GM12878 (cell line): ENCODE measurements around the gene PPME1. TPM values are rescaled to one million over a fixed set of nuclear protein-coding genes. Genes with fewer than 3 reads are reported as not detected.

Source experiments
- ATAC-seq: fragments of 200-7000 bp; cut with Tn5 transposase; 3 replicates; pipeline ENCODE4 v1.9.1; 2020; ENCODE audit warnings: mild to moderate bottlenecking, moderate library complexity
- BruUV-seq: library from RNA; stranded (reverse); fragments of 400-500 nt; replicated peaks from 2 replicates; lab custom pipeline; 2021; lab: Mats Ljungman, UMichigan
- CTCF ChIA-PET: fragments of 300-600 bp; sonication (Branson Sonifier 250); formaldehyde crosslinking; extraction: SDS; loops from one replicate; lab custom pipeline; 2021; ENCODE audit warnings: inconsistent platforms; lab: Yijun Ruan, JAX
- POLR2A ChIA-PET: fragments of 350-600 bp; formaldehyde crosslinking; extraction: SDS; loops from one replicate; lab custom pipeline; 2021; ENCODE audit warnings: inconsistent platforms; lab: Charles Lee
- RAD21 ChIA-PET: fragments of 300-600 bp; sonication (Branson Sonifier 250); formaldehyde crosslinking; loops from one replicate; lab custom pipeline; 2023; ENCODE audit warnings: antibody characterized with exemption; ENCODE audit not compliant: unreplicated experiment; lab: Charles Lee
- SMC1A ChIA-PET: fragments of 300-600 bp; sonication (Branson Sonifier 250); formaldehyde crosslinking; loops from one replicate; lab custom pipeline; 2023; ENCODE audit not compliant: unreplicated experiment, uncharacterized antibody; lab: Charles Lee
- DNase-seq: peaks from one replicate; pipeline ENCODE4 v3.0.0-alpha.2; 2011; ENCODE audit warnings: low read depth, low spot score
- FAIRE-seq: peaks from 3 replicates; lab custom pipeline; 2011; peaks lifted over from hg19 to GRCh38; lab: Jason Lieb, UNC
- H2AFZ ChIP-seq: 2 replicates; pipeline ENCODE4 v1.6.0; 2011; ENCODE audit warnings: low read depth, low read length, control low read depth; ENCODE audit not compliant: control insufficient read depth
- H3K27ac ChIP-seq: 2 replicates; pipeline ENCODE4 v1.5.1; 2011; ENCODE audit warnings: control low read depth; ENCODE audit not compliant: control insufficient read depth, insufficient read depth
- H3K27me3 ChIP-seq, 2 experiments: replicated peaks in 1 of 2; 2 replicates each; pipeline versions ENCODE4 v1.6.0 to v1.6.1; 2011; ENCODE audit warnings: low read length in 1 of 2; ENCODE audit not compliant: control insufficient read depth in 2 of 2, insufficient read depth in 2 of 2
- H3K36me3 ChIP-seq, 2 experiments: 2 replicates each; pipeline ENCODE4 v1.5.1; 2011; ENCODE audit warnings: low read length in 1 of 2; ENCODE audit not compliant: control insufficient read depth in 2 of 2, insufficient read depth in 2 of 2
- H3K4me1 ChIP-seq: 2 replicates; pipeline ENCODE4 v1.6.1; 2011; ENCODE audit warnings: mild to moderate bottlenecking, low read length, moderate library complexity, mixed read lengths; ENCODE audit not compliant: control insufficient read depth, insufficient read depth
- H3K4me2 ChIP-seq: 2 replicates; pipeline ENCODE4 v1.6.0; 2011; ENCODE audit warnings: control low read depth; ENCODE audit not compliant: control insufficient read depth, insufficient read depth
- H3K4me3 ChIP-seq: fragments of 200-600 bp; sonication (generic); 2 replicates; pipeline ENCODE4 v1.5.1; 2016
- H3K79me2 ChIP-seq: 2 replicates; pipeline ENCODE4 v1.6.0; 2011; ENCODE audit warnings: low read length; ENCODE audit not compliant: control insufficient read depth, insufficient read depth
- H3K9ac ChIP-seq: 2 replicates; pipeline ENCODE4 v1.8.0; 2011; ENCODE audit warnings: low read length, control low read depth, mixed read lengths; ENCODE audit not compliant: control insufficient read depth, insufficient read depth
- H3K9me3 ChIP-seq: replicated peaks from 3 replicates; pipeline ENCODE4 v1.5.1; 2011; ENCODE audit warnings: mild to moderate bottlenecking, low read length; ENCODE audit not compliant: control insufficient read depth, insufficient read depth
- H4K20me1 ChIP-seq: 2 replicates; pipeline ENCODE4 v1.6.0; 2011; ENCODE audit not compliant: control insufficient read depth, insufficient read depth
- E2F4 ChIP-seq: IDR thresholded peaks from 2 replicates; pipeline ENCODE4 v1.6.1; 2012; ENCODE audit warnings: low read depth, low read length, improper control_type of control experiment
- KAT2A ChIP-seq: conservative IDR thresholded peaks from 2 replicates; pipeline ENCODE4 v1.6.1; 2011; ENCODE audit warnings: low read depth, low read length; ENCODE audit not compliant: control insufficient read depth
- MTA3 ChIP-seq: IDR thresholded peaks from 2 replicates; pipeline ENCODE4 v1.6.1; 2012; ENCODE audit warnings: low read length, inconsistent platforms, borderline replicate concordance
- MYB ChIP-seq: fragments of 150-350 bp; IDR thresholded peaks from 2 replicates; pipeline ENCODE4 v1.6.1; 2014; ENCODE audit warnings: mild to moderate bottlenecking, low read depth, low read length, borderline replicate concordance
- POLR2A ChIP-seq: IDR thresholded peaks from 2 replicates; pipeline ENCODE4 v1.6.1; 2011; ENCODE audit warnings: low read depth, mild to moderate bottlenecking, low read length
- RB1 ChIP-seq: fragments of 450-650 bp; formaldehyde crosslinking; IDR thresholded peaks from 2 replicates; pipeline ENCODE4 v1.6.1; 2017; ENCODE audit warnings: mild to moderate bottlenecking, borderline replicate concordance
- SIX5 ChIP-seq: IDR thresholded peaks from 2 replicates; pipeline ENCODE4 v1.6.1; 2011; ENCODE audit warnings: mild to moderate bottlenecking, low read depth, low read length, moderate library complexity; ENCODE audit not compliant: severe bottlenecking
- SMAD1 ChIP-seq: fragments of 450-650 bp; IDR thresholded peaks from 2 replicates; pipeline ENCODE4 v1.6.1; 2018; ENCODE audit warnings: mild to moderate bottlenecking, low read depth; ENCODE audit not compliant: partially characterized antibody
- SP1 ChIP-seq: IDR thresholded peaks from one replicate; pipeline ENCODE4 v1.6.1; 2011; ENCODE audit warnings: low read depth, low read length
- SUPT20H ChIP-seq: IDR thresholded peaks from 2 replicates; pipeline ENCODE4 v1.6.1; 2011; ENCODE audit warnings: low read depth, mild to moderate bottlenecking, low read length, moderate library complexity, borderline replicate concordance; ENCODE audit not compliant: control insufficient read depth
- SUZ12 ChIP-seq: fragments of 200-600 bp; sonication (generic); IDR thresholded peaks from one replicate; pipeline ENCODE4 v1.6.1; 2018; ENCODE audit warnings: antibody characterized with exemption, mild to moderate bottlenecking; ENCODE audit not compliant: unreplicated experiment
- YBX1 ChIP-seq: fragments of 450-650 bp; IDR thresholded peaks from 2 replicates; pipeline ENCODE4 v1.6.1; 2016; ENCODE audit warnings: antibody characterized with exemption
- ZNF592 ChIP-seq: fragments of 450-650 bp; IDR thresholded peaks from 2 replicates; pipeline ENCODE4 v1.6.1; 2017; ENCODE audit warnings: mild to moderate bottlenecking, moderate library complexity
- WGBS: methylation state at CpG from one replicate; pipeline ENCODE4 v1.1.6; 2016; ENCODE audit warnings: low lambda C conversion rate; ENCODE audit not compliant: insufficient replicate concordance, insufficient coverage; ENCODE audit errors: missing lambda C conversion rate; 5-methylcytosine and 5-hydroxymethylcytosine counted together
- in situ Hi-C: fragments of 300-500 bp; cut with MboI; formaldehyde crosslinking; loops from 9 replicates; pipeline ENCODE4 v1.14.3; 2018; ENCODE audit warnings: mixed read lengths
- intact Hi-C: fragments of 100-400 bp; cut with micrococcal nuclease; formaldehyde crosslinking; loops from one replicate; pipeline ENCODE4 v1.14.2; 2022; ENCODE audit not compliant: unreplicated experiment
- polyA plus RNA-seq, 11 experiments: library from polyadenylated mRNA; depleted of rRNA in 4 of 11; unstranded in 6 of 11; stranded (reverse) in 5 of 11; fragments of >200 nt; fragmentation: Nextera tagmentation in 4 of 11; fragmentation: Illumina TruSeq in 1 of 11; extraction: Ambion mirVana in 4 of 11; extraction: Trizol in 1 of 11; gene quantifications; 1 replicate in 1 of 11; 2 replicates in 10 of 11; pipeline versions ENCODE4 v1.2.1 to v1.2.3, GENCODE V29; 2011 to 2016; ENCODE audit warnings: inconsistent platforms in 2 of 11, missing spikeins in 2 of 11, low read depth in 1 of 11
- total RNA-seq, 4 experiments: library from RNA; depleted of rRNA in 3 of 4; stranded (reverse); fragments of >200 nt in 3 of 4; fragmentation: Illumina TruSeq in 1 of 4; extraction: Trizol in 1 of 4; gene quantifications; 2 replicates each; pipeline versions ENCODE4 v1.2.1 to v1.2.3, GENCODE V29; 2013 to 2021

PPME1 gene
- total and polyA plus RNA-seq, 10 of the 15 experiments (the other 5 are each of a cell fraction or from before 2014, with no cell fraction given): 3.1 to 51.4 (median 20.8) TPM

GRCh38 chr11:74257959-74258553, 87.0 kb downstream of the PPME1 start:
- Histone ChIP-seq H3K4me2 (no peak overlapping the region), H3K9me3 (no peaks in the 10 kb centered on the region), H3K36me3 (peaks cover 0 to 1% of the 10 kb centered on the region in 2 experiments; a peak in 2 of 4 replicates), H3K27me3 (no peaks in the 10 kb centered on the region), H4K20me1 (peaks cover 2% of the 10 kb centered on the region; the same call in 1 of the 2 replicates), H3K4me3 (no peak overlapping the region), H3K27ac (no peak overlapping the region), H3K79me2 (no peaks in the 10 kb centered on the region), H3K4me1 (no peaks in the 10 kb centered on the region), H2AFZ (no peak overlapping the region), H3K9ac (no peak overlapping the region)
- ChIA-PET RAD21 (no interaction called here), SMC1A (interaction anchor here (1.2 kb wide), 1 partner anchor 192 kb away, joined by 4 read pairs; no protein-coding TSS in a partner anchor), CTCF (interaction anchor here (1.2 kb wide), 1 partner anchor 191 kb away, joined by 4 read pairs; no protein-coding TSS in a partner anchor), POLR2A (no interaction called here)
- in situ Hi-C loops (no loop called here), intact Hi-C loops (loop anchor here (5.0 kb wide), 1 partner anchor 314 kb away; no protein-coding TSS in a partner anchor)
- TF ChIP-seq KAT2A: no peak
- TF ChIP-seq SUPT20H: no peak
- TF ChIP-seq SP1: no peak
- no peak for ATAC-seq
- no peak for FAIRE-seq
- DNase-seq: no peak
- 35% methylated on average over 4 of the region's 4 CpGs for WGBS
- no TSS peak for BruUV-seq

- H3K27ac ChIP-seq: no peak overlapping the region
- POLR2A ChIA-PET: no interaction called here
- ATAC-seq: no peak
- H3K79me2 ChIP-seq: no peaks in the 10 kb centered on the region
- SMC1A ChIA-PET: no interaction called here
- H2AFZ ChIP-seq: no peak overlapping the region
- H3K27me3 ChIP-seq: no peaks in the 10 kb centered on the region
- H4K20me1 ChIP-seq: no peaks in the 10 kb centered on the region
- no peak overlapping the region for H3K4me2 ChIP-seq
- no peak overlapping the region for H3K4me3 ChIP-seq
- no peak for FAIRE-seq
- H3K36me3 ChIP-seq: no peaks in the 10 kb centered on the region
- CTCF ChIA-PET: interaction anchor here (0.9 to 1.1 kb wide), 2 partner anchors 9 to 187 kb away, joined by 3 to 4 read pairs; no protein-coding TSS in a partner anchor
- no peaks in the 10 kb centered on the region for H3K4me1 ChIP-seq
- no TSS peak for BruUV-seq
- 64% methylated on average over 2 of the region's 2 CpGs for WGBS
- no peak overlapping the region for H3K9ac ChIP-seq
- no peak for TF ChIP-seq MTA3
- no peak for TF ChIP-seq SMAD1
- no peak for TF ChIP-seq MYB
- no peak for TF ChIP-seq POLR2A
- TF ChIP-seq ZNF592: no peak
- TF ChIP-seq SIX5: no peak
- no peak for TF ChIP-seq E2F4
- no peak for TF ChIP-seq SUZ12
- TF ChIP-seq RB1: no peak
- no peak for TF ChIP-seq YBX1
- intact Hi-C loops (no loop called here), in situ Hi-C loops (no loop called here)
- no peaks in the 10 kb centered on the region for H3K9me3 ChIP-seq
- RAD21 ChIA-PET: no interaction called here
- no peak for DNase-seq
Measured at GRCh38 chr11:74262725-74263124, 91.6 kb downstream of the PPME1 start.
